GM21367 (cell line): ENCODE data around the gene ABCB9.

ENCODE experiments used
- ATAC-seq: cut with Tn5 transposase; IDR thresholded peaks from one replicate; pipeline ENCODE4 v1.9.1; 2021; ENCODE audit not compliant: unreplicated experiment

Gene ABCB9

GRCh38 chr12:122884091-122884826 lies 82.0 kb downstream of the ABCB9 start:
- no peak for ATAC-seq

- no peak for ATAC-seq
Measured at GRCh38 chr12:122882908-122883558, 83.2 kb downstream of the ABCB9 start.

GRCh38 chr12:122880668-122881067 lies 85.6 kb downstream of the ABCB9 start:
- ATAC-seq: no peak

GRCh38 chr12:122880155-122880667 lies 86.1 kb downstream of the ABCB9 start:
- ATAC-seq: no peak
